ENCODE measurements around the gene EMILIN2.

DNA sequence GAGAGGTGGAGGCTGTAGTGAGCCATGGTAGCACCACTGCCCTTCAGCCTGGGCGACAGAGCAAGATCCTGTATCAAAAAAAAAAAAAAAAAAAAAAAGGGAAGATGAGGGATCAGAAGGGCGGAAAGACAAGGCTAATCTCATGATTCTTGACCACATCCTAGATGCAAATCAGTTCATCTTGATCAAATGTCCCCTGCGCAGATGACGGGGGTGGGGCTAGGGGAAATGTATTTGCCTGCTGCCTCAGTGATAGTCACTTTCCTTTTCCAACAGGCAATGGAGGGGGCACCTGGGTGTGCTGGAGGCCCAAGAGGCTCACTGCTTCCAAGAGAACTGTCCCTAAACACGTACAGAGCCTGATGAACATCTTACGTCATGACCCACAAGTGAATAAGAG lies 3.7 kb upstream of the EMILIN2 start:
- TF ChIP-seq, protein P1, sequence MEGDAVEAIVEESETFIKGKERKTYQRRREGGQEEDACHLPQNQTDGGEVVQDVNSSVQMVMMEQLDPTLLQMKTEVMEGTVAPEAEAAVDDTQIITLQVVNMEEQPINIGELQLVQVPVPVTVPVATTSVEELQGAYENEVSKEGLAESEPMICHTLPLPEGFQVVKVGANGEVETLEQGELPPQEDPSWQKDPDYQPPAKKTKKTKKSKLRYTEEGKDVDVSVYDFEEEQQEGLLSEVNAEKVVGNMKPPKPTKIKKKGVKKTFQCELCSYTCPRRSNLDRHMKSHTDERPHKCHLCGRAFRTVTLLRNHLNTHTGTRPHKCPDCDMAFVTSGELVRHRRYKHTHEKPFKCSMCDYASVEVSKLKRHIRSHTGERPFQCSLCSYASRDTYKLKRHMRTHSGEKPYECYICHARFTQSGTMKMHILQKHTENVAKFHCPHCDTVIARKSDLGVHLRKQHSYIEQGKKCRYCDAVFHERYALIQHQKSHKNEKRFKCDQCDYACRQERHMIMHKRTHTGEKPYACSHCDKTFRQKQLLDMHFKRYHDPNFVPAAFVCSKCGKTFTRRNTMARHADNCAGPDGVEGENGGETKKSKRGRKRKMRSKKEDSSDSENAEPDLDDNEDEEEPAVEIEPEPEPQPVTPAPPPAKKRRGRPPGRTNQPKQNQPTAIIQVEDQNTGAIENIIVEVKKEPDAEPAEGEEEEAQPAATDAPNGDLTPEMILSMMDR (IDR thresholded peaks at IDR 0.05): no peak
- no peak for TF ChIP-seq EZH2 (IDR thresholded peaks at IDR 0.05; ENCODE audit: borderline replicate concordance, insufficient read depth, low read depth, low read length, poor library complexity, severe bottlenecking)
